ENCODE measurements around the gene UGT1A7.

DNA sequence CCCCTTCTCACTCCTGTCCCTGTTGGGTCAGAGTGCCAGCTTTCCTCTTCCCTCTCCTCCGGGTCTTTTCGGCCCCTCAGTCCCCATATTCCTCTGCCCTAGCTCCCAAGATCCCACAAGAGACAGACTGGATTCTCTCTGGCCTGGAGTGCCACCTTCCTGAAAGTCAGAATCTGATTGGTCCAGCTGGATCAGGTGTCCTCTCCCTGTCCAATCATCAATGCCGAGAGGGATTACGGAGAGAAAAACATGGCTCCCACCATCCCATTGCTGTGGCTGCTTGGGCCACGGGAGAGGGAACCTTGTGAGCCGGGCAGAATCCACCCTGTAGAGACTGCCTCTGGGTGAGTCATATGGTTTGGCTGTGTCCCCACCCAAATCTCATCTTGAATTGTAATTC is 93.7 kb downstream of the UGT1A7 start:
- TF ChIP-seq POLR2A (IDR thresholded peaks at IDR 0.05) (no peak), EP300 (IDR thresholded peaks at IDR 0.05) (no peak)
- TF ChIP-seq, protein P1, sequence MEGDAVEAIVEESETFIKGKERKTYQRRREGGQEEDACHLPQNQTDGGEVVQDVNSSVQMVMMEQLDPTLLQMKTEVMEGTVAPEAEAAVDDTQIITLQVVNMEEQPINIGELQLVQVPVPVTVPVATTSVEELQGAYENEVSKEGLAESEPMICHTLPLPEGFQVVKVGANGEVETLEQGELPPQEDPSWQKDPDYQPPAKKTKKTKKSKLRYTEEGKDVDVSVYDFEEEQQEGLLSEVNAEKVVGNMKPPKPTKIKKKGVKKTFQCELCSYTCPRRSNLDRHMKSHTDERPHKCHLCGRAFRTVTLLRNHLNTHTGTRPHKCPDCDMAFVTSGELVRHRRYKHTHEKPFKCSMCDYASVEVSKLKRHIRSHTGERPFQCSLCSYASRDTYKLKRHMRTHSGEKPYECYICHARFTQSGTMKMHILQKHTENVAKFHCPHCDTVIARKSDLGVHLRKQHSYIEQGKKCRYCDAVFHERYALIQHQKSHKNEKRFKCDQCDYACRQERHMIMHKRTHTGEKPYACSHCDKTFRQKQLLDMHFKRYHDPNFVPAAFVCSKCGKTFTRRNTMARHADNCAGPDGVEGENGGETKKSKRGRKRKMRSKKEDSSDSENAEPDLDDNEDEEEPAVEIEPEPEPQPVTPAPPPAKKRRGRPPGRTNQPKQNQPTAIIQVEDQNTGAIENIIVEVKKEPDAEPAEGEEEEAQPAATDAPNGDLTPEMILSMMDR (IDR thresholded peaks at IDR 0.05): no peak
